ENCODE data around the gene CYP2A6.
A peak's percentile ranks its signal among the peaks of the same experiment; 100 is the strongest.

The CYP2A6 gene

DNA sequence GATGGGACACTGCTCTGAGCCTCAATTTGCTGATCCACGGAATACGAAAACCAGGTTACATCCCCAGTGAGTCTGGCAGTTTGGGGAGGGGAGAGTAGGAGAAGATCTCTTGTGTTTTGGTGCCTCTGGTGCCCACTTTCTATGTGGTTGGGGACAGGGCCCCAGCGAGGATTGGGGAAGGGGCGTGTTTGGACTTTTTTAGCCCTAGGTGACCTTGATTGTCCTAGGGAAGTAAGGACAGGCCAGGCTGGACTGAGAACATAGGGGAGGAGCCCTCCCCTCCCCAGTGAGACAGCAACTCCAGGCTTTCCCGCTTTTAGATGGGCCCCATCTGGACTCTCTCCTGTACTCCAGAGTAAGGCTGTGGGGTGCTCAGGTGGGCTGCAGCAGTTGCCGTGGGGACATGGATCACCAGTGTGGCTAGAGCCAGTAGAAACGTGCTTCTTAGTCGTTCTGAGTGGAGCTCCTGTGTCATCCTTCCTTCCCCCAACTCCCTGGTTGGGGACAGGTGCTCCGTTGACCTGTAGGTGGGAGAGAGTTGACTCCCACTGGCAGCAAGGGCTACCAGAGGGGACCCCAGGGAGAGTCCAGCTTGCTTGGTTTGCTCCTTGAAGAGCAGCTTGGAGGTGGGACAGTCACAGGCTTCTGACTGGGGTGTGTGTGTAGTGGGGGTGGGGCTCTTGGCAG is 46.9 kb downstream of the CYP2A6 start:
- DNase-seq (ENCODE audit: low read depth): no peak
- H3K4me3 ChIP-seq (ENCODE audit: low read depth, low read length): peak overlapping the region; percentile 44
- TF ChIP-seq, protein P1, sequence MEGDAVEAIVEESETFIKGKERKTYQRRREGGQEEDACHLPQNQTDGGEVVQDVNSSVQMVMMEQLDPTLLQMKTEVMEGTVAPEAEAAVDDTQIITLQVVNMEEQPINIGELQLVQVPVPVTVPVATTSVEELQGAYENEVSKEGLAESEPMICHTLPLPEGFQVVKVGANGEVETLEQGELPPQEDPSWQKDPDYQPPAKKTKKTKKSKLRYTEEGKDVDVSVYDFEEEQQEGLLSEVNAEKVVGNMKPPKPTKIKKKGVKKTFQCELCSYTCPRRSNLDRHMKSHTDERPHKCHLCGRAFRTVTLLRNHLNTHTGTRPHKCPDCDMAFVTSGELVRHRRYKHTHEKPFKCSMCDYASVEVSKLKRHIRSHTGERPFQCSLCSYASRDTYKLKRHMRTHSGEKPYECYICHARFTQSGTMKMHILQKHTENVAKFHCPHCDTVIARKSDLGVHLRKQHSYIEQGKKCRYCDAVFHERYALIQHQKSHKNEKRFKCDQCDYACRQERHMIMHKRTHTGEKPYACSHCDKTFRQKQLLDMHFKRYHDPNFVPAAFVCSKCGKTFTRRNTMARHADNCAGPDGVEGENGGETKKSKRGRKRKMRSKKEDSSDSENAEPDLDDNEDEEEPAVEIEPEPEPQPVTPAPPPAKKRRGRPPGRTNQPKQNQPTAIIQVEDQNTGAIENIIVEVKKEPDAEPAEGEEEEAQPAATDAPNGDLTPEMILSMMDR (IDR thresholded peaks at IDR 0.05; ENCODE audit: low read depth, low read length, missing control alignments): no peak

DNA sequence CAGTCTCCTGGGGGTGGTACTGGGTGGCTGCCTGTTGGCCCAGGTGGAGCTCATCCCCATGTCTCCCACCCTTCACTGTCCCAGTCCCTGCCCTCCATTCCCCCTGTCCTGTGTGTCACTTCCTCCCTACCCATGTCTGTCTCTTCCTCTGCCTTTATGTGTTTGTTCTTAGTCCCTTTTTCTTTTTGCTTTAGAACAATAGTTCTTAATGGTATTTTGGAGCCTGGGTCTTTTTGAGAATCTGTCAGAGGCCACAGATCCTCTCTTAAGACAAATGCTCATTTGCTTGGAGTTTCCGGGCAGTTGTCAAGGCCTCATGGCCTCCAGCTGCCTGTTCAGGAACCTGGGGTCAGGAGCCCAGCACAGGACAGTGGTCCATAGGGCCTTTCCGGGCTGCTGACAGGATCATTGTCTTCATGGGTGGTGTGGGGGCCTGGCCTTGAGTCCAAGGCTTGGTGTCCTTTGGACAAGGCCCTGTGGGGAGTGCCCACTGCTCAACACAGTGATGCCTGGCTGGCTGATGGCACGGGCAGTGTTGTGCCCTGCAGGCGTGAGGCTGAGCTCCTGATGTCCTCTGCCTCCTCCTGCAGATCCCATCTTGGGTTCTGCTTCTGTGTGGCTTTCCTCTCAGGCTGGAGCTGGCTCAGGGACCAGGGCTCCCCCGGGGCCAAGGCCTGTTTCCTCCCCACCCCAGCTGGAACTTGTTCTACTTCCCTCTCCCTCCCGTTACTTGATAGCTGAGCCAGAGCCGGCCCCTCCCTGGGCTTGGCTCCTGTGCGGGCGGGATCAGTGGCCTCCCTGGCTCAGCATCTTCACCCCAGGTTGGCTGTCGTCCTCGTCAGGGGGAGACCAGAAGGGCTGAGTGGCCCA is 47.7 kb downstream of the CYP2A6 start:
- DNase-seq (ENCODE audit: low read depth): no peak
- TF ChIP-seq, protein P1 (IDR thresholded peaks at IDR 0.05; ENCODE audit: low read depth, low read length, missing control alignments): no peak
- peak overlapping the region; percentile 44 for H3K4me3 ChIP-seq (ENCODE audit: low read depth, low read length)

GRCh38 chr19:40801426-40802299 is 48.6 kb downstream of the CYP2A6 start:
- DNase-seq (ENCODE audit: low read depth): no peak
- TF ChIP-seq, protein P1 (IDR thresholded peaks at IDR 0.05; ENCODE audit: low read depth, low read length, missing control alignments): no peak
- peak overlapping the region; percentile 44 for H3K4me3 ChIP-seq (ENCODE audit: low read depth, low read length)

- TF ChIP-seq, protein P1 (IDR thresholded peaks at IDR 0.05; ENCODE audit: low read depth, low read length, missing control alignments): no peak
- H3K4me3 ChIP-seq (ENCODE audit: low read depth, low read length): peak overlapping the region; percentile 76
- DNase-seq (ENCODE audit: low read depth): no peak
Measured at GRCh38 chr19:40800997-40801377, 49.3 kb downstream of the CYP2A6 start.

DNA sequence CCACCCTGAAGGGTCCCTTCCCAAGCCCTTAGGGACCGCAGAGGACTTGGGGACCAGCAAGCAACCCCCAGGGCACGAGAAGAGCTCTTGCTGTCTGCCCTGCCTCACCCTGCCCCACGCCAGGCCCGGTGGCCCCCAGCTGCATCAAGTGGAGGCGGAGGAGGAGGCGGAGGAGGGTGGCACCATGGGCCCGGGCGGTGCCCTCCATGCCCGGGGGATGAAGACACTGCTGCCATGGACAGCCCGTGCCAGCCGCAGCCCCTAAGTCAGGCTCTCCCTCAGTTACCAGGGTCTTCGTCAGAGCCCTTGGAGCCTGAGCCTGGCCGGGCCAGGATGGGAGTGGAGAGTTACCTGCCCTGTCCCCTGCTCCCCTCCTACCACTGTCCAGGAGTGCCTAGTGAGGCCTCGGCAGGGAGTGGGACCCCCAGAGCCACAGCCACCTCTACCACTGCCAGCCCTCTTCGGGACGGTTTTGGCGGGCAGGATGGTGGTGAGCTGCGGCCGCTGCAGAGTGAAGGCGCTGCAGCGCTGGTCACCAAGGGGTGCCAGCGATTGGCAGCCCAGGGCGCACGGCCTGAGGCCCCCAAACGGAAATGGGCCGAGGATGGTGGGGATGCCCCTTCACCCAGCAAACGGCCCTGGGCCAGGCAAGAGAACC is 49.8 kb downstream of the CYP2A6 start:
- no peak for DNase-seq (ENCODE audit: low read depth)
- TF ChIP-seq, protein P1 (IDR thresholded peaks at IDR 0.05; ENCODE audit: low read depth, low read length, missing control alignments): no peak

More for the DNA sequence above, 49.8 kb downstream of the CYP2A6 start:
- H3K4me3 ChIP-seq (ENCODE audit: low read depth, low read length): peak overlapping the region; percentile 76

Measured in GM12864 (cell line).